ENCODE measurements around the gene PALS2.

Gene PALS2, protein sequence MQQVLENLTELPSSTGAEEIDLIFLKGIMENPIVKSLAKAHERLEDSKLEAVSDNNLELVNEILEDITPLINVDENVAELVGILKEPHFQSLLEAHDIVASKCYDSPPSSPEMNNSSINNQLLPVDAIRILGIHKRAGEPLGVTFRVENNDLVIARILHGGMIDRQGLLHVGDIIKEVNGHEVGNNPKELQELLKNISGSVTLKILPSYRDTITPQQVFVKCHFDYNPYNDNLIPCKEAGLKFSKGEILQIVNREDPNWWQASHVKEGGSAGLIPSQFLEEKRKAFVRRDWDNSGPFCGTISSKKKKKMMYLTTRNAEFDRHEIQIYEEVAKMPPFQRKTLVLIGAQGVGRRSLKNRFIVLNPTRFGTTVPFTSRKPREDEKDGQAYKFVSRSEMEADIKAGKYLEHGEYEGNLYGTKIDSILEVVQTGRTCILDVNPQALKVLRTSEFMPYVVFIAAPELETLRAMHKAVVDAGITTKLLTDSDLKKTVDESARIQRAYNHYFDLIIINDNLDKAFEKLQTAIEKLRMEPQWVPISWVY

DNA sequence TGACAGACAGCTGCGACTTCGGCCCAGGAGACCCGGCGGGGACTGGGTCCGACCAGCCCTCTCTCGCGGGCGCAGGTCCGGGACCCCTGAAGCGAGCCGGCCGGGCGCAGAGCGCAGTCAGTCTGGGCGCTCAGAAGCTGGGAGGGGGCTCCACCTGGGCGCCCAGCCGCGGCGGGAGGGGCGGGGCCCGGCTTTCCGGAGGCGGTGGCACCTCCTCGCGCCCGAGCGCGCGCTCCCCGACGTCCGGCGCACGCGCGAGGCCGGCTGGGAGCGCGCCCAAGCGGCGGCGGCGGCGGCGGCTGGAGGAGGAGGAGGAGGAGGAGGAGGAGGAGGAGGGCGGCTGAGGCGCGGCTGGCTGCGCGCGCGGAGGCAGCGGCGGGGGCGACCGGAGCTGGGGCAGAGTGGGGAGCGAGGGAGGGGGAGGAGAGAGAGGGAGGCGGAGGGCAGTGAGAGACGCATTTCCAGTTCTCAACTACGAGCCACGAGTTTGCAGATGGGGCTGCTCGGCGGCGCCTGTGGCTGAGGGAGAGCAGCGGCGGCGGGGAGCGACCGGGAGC, at the start of gene PALS2:
PALS2 (plus strand) TSS at position 456 of the 557 bp plus-strand sequence. CDS start 50,216 bp downstream, outside the sequence.
- no peak for DNase-seq

DNA sequence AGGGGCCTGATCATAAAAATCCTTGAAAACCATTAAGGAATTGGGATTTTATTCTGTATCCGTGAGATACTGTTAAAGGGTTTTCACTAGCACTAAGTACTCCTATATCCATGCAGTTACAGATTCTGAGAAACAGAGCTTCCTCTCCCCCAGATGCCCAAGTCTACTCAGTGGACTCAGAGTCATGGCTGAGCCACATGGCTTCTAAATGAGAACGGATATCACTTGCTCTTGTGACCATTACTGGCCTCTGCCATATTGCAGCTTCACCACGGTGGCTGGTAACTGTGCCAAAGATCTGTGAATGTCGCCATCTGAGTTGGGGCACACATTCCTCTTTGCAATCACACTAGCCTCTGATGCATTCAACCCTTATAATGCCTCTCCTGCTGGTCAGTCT, 42.0 kb upstream of the PALS2 start:
- no peak for DNase-seq

DNA sequence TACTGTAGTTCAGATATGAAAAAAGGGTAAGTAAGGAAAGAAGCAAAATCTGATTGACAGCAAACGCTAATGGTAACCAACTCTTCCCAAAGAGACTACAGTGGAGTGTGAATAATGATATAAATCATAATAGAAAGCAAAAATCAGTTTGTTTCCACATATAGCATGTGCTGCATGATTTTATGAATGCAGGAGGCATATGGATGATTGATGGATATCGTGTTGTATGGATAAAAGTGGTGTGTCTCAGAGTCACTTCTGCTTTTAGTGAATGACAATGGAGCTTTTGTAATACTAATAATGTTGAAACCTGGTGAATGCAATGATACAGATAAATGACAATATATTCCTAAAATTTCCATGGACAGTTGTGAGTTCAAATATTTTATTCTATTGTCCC, 36.6 kb upstream of the PALS2 start:
- DNase-seq: no peak

DNA sequence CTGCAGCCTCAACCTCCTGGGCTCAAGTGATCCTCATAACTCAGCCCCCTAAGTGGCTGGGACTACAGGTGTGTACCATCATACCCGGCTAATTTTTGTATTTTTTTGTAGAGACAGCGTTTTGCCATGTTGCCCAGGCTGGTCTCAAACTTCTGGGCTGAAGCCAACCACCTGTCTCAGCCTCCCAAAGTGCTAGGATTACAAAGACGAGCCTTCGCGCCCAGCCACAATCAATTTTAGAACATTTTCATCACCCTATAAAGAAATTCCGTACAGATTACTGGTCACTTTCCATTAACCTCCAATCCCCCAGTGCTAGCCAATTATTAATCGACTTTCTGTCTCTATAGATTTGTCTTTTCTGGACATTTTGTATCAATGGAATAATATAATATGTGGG, 32.3 kb upstream of the PALS2 start:
- DNase-seq: no peak

DNA sequence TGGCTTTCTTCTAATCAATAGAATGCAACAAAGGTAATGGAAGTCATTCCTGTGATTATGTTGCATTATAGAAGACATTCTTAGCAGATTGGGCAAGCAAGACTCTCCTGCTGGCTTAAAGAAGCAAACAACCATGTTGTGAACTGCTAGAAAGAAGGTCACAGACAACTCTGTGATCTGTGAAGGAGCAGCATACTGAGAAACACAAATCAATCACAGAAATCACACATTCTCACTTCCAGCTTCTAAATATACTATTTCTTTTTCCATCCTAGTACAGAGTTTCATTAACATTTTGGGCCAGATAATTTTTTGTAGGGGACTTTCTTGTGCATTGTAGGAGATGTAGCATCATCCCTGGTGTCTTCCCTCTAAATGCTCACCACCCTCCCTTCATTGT, 28.0 kb upstream of the PALS2 start:
- no peak for DNase-seq

DNA sequence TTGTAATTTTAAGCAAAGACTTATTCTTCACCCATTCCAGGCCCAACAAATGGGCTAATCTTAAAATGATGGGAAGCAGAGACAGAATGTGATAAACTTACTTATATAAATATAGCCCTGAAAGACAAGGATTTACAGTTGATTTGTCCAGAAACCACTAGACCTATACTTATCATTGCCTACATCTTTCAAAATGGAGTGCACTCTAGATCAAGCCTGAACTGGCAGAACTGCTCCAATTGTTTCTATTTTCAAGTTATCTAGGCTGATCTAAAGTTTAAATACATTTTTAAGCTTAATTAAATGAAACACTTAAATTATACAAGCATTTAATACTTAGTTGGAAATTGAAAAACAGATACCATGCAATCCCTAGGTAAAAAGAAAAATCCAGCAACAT, 24.9 kb upstream of the PALS2 start:
- DNase-seq: no peak

DNA sequence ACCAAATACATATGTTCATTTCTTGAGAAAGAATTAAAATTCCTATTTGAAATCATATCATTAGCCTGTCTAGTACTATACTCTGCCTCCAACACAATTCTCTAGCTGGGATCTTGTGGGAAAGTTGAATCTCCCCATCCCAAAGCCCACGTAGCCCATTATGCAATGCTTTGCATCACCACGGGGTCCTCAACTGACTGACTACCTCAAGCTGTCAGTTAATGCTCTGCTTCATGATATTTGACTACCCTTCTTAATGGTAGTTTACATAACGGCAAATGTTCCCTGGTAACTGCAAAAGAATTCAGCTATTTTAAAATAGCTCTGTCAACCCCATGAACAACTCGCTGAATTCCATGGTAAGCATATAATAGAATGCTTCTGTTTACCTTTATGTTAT, 23.3 kb upstream of the PALS2 start:
- no peak for DNase-seq

DNA sequence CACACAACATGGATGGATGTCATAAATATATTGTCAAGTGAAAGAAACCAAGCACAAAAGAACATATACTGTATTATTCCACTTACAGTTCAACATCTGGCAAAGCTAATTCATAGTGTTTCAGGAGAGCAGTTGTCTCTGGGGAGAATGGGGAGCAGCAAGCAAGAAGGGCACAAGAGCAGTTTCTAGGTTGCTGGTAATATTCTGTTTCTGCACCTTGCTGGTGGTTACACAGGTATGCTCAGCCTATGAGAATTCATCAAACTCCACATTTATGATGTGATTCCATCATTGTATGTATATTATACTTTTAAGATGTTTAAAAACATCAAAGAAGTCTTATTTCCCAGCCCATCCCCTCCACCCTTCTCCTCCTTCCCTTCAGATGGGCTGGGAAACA, 18.1 kb upstream of the PALS2 start:
- no peak for DNase-seq

DNA sequence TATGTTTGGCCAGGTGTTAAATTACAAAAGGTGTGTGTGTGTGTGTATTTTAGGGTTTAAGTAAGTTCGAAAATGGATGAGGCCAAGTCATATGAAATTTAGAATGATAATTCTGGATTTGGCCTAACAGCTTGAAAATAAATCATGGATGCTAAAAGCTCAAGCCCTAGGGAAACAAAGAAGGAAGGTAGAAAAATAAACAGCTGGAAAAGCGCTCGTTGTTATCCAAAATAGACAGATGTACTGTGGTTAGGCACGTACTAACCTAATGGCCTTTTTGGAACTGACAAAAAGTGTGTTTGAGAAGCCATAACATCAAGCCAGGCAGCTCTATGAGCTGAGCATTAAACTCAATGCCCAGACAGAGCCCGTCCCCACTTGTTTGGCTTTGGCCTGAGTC, 17.5 kb upstream of the PALS2 start:
- DNase-seq: no peak

DNA sequence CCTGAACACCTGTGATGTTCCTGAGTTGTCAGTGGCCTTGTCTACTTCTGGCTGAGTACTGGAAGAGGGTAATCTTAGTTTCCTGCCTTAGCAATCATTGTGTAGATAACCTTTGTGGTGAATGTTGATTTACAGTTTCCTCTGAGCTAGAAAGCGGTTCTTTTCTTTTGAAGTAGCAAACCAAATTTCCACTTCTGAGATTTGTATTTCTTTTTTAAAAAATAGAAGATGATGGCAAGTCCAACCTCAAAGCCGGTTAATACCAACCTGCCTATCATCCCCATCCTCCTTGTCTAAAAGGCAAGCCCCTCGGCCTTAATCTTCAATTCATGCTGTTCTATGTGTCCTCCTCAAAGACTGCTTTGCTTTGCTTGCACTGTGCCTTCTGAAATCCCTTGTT, 12.5 kb upstream of the PALS2 start:
- no peak for DNase-seq

DNA sequence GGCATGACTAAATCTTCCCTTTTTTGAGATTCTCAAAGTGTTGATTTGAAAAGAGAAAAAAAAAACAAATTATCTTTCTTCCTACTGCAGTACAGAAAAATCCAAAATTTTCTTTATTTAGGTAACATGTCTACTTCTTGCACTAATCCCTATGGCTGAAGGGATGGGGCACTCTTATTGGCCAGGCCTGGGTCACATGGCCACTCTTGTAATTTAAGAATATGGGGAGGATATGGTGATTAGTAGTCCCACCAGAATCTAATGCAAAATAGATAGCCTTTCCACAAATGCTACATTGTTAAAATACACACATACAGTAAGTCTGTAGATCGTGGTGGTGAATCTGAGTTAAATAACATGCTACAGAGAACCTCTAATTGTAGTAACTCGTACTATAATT, 7.0 kb upstream of the PALS2 start:
- DNase-seq: no peak

DNA sequence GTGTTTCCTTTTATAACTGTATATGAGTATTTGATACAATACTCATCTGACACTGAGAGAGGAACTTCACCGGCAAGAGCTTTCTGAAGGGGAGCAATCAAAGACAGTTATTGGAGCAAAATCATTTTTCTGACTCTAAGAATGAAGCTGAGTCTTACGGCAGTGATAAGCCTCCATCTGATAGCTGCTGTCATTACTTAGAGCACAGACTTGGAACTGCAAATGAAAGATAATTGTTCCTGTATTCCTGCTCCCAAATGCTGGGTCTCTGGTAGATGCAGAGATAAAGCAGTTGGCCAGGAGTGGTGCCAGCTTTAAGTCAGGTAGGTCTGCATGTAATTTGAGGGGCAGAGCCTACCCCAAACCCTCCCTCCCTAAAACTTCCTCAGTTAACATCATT, 2.3 kb upstream of the PALS2 start:
- DNase-seq: no peak

DNA sequence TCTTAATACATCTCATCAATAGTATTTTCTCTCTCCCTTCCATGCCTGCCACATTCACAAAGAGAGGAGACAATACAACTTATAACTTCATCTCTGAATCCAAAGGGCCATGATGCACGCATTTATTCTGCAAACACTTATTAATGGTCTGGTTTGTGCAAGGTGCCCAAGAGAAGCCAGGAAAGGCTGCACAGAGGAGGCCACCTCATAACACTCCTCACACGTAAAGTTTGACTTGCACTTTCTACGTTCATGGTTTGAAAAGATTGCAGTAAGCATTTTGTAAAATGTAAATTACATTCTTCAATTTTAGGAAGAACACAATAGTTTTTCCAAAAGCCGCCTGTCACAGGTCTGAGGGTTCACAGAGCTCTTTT, 1.2 kb upstream of the PALS2 start:
- no peak for DNase-seq

DNA sequence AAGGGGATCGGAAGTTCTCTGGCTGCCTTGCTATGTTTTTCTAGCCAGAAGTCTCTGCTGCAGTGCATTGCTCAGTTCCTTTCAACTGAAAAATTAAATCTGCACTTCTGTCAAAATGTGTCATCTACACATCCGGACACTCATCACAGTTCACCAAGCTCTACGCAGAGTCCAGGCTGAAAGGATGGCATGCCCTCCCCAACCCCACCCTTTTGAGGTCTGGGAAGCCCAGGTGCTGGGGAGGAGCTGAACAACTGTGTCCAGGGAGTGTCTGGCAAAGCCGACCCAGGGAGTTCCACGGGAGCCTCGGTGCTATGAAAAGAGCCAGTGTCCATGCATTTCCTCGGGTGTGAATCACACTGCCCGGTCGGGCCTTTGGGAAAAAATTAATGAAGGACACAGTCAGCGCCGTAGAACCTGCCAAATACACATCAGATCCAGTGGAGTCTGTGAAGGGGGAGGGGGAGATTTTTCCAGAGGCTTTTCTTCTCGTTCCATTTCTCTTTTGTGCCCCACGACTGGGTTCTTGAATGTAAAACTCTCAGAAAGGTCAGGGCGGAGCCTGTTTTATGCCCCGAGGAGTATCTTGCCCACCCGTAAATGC, 757 bp upstream of the PALS2 start:
- no peak for DNase-seq

DNA sequence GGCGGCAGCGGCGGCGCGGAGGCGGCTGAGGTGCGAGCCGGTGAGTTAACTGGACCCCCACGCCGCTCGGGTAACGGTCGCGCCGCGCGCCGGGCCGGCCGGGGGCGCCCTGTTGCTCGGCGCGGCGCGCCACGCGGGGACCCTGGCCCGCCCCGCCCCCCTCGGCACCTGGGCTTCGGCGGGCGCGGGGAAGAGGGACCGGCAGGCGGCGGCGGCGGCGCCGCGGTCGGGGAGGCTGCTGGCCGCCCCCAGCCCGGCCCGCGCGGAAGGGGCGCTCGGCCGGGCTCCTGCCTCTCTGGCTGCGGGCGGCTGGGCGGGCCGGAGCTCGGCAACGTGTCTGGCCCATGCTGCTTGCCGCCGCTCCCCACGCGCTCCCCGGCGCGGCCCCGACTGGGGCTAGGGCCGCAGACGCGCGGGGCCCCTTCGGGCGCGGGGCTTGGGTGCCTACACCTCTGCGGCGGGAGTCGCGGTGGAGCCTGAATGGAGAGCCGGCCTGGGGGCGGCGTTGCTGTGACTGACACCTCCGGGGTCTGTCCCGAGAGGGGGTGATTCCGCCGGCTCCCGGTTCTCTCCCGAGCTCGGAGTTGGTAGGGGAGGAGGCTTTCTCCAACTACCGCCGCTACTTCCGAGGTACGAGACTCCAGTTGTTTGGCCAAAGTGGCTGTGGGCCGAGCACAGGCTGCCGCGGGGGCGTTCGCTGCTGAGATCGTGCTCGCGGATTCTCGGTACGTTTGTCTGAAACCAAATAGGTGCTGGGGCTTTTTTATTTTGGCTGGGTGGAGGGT, 494 bp downstream of the PALS2 start:
- no peak for DNase-seq

DNA sequence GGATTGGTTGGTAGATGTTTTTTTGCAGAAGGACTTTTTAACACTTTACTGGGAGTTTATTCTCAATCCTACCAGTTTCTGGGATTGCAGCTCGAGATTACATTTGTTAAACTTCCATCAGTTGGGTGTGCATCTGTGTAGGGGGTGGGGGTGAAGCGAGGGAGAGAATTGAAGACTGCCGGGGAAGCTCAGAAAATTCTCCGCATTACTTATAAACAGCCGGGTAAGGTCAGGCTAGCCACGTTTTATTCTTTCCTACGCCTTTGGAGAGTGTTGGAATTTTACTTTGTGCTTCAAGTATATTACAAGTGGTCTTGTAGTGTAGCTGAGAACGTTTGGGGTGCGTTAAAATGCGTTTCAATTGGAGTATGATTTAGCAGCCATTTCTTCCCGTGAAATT, 1.1 kb downstream of the PALS2 start:
- DNase-seq: no peak

DNA sequence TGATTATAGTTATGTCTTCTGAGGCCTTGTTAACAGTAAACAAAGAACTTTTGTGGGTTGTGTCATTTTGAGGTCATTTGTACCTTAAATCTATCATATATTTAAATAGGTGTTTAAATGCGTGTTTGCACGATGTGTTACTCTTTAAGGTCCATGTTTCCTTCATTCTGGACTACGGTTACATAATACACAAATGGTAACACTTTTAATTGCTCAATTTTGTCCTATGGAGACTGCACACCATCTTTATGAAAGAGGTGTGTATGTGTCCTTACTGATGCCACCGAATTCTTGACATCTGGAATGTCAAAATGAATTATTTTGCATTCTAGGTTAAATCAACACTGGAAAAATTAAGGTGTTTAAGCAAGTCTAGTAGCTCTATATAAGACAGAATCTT, 1.7 kb downstream of the PALS2 start:
- DNase-seq: no peak

DNA sequence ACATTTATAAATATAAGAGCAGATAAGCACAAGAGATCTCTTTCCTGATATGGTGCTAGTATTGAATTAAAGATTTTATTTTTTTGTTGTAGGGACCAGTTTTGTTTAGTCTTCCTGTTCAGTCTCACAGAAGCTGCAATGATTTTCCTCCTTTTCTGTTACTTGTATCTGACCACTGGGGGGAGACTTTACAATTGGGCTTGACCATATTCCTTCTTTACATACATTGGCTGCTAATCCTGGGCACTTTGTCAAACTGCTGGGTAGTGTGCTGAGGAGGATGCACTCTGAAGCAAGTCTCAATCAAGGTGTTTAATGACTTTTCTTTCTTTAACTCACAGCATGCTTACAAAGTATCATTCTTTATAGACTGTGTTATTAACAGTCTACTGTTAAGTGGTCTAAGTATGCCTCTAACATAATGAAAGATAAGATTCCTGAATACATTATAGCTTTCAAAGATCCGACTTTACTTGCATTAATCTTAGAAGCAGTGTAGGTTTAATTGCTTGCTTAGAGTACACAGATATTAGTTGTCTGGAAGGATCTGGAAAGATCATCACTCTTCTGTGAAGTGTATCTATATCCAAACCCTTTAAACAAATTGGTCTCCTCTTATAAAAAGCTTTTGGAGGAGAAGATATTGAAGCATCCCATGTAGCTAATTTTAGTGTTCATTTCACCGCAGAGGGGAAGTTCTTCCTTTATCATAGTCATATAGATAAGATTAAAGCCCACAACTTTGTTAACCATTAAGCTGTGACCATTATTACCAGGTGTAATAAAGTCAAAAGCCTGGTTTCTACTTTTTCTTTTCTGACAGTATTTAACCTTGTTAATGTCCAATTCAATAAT, 3.1 kb downstream of the PALS2 start:
- DNase-seq: peak; percentile 69

DNA sequence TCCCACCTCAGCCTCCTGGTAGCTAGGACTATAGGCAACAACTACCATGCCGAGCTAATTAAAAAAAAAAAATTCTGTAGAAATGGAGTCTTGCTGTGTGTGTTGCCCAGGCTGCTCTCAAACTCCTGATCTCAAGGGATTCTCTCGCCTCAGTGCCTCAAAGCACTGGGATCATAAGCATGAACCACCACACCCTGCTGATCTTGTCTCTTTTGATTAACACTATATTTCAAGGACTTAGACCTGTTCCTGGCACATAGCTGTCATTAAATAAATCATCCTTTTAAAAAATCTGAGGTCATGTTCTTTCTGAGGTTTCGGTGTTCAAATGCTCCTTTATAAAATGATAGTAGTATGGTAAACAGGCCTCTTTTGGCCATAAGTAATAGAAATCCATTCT, 4.8 kb downstream of the PALS2 start:
- no peak for DNase-seq

DNA sequence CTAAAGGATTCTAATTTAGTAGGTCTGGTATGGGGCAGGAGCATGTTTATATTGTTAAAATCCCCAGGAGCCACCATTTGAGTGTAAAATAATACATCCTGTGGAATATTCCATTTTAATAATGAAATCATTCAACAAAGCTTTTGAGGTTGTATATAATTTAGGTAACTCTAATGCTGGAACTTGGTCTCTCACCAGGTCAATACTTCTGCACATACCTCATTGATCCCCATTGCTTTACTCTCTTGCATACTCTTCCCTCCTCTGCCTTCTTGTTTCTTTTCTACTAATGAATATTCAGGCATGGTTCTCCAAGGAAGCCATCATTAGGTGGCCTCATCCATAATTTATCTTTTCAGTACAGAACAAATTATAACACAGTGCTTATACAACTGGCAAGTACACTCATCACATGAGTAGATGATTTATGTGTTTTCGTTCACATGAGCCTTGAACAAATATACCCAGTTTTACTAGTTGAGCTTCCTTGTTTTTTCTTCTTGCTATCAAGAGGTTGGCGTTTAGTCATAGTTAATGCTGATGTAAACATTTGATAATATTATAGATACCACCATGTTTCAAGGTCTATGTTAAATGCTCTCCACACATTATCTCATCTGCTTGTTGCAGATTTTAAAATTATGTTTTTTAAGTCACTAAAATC, 7.2 kb downstream of the PALS2 start:
- no peak for DNase-seq

DNA sequence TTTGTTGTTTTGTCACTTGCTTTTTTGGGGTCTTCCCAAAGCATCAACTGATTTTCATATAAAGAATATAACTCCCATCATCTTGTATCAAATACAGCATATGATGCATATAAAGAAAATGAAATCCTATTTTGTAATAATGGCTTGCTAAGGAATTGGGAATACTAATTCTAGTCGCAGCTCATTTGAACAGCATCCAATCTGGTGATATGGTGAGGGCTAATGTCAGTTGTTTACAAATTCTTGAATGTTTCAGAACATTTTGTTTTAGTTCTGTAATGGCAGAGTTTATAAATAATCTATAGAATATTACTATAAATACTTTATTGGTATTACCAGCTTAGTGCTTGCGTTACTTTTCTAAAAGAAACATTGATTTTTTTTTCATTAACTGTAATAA, 8.9 kb downstream of the PALS2 start:
- DNase-seq: no peak

DNA sequence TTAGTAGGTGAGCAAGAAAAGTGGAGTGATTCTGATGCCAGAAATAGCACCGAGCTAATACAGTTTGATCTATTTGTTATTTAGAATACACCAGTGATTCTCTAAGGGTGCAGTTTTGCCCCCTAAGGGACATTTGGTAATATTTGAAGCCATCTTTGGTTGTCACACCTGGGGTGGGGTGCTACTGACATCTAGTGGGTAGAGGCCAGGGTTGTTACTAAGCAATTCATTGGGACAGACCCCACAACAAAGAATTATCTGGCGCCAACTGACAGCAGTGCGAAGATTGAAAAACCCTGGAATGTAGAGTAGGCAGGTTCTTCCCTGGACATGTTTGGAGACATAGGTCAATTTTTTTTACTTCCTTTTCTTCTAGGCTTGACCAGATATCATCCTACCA, 14.6 kb downstream of the PALS2 start:
- no peak for DNase-seq

Data from amniotic stem cell (primary cell).